ENCODE measurements around the gene EFNA4.

EFNA4 gene

GRCh38 chr1:155077758-155078445 lies 14.4 kb downstream of the EFNA4 start (continued):
- no peak for TF ChIP-seq RBAK (tag by site-specific recombination; IDR thresholded peaks at IDR 0.05)
- TF ChIP-seq, protein P1, sequence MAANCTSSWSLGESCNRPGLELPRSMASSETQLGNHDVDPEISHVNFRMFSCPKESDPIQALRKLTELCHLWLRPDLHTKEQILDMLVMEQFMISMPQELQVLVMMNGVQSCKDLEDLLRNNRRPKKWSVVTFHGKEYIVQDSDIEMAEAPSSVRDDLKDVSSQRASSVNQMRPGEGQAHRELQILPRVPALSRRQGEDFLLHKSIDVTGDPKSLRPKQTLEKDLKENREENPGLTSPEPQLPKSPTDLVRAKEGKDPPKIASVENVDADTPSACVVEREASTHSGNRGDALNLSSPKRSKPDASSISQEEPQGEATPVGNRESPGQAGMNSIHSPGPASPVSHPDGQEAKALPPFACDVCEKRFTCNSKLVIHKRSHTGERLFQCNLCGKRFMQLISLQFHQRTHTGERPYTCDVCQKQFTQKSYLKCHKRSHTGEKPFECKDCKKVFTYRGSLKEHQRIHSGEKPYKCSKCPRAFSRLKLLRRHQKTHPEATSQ (tag by site-specific recombination; IDR thresholded peaks at IDR 0.05): no peak
- no peak for TF ChIP-seq ZNF596 (tag by site-specific recombination; IDR thresholded peaks at IDR 0.05)
- no peak for TF ChIP-seq ZNF335 (tag by site-specific recombination; conservative IDR thresholded peaks at IDR 0.05)
- TF ChIP-seq OSR2 (tag by site-specific recombination; IDR thresholded peaks at IDR 0.05): no peak
- no peak for TF ChIP-seq ZNF157 (tag by site-specific recombination; IDR thresholded peaks at IDR 0.05)
- no peak for TF ChIP-seq ZNF223 (tag by site-specific recombination; IDR thresholded peaks at IDR 0.05)
- TF ChIP-seq ZNF184 (tag by site-specific recombination; IDR thresholded peaks at IDR 0.05): no peak
- no peak for TF ChIP-seq ZNF555 (tag by site-specific recombination; conservative IDR thresholded peaks at IDR 0.05)
- TF ChIP-seq ZFP3 (tag by site-specific recombination; IDR thresholded peaks at IDR 0.05; ENCODE audit: low read depth): no peak

DNA sequence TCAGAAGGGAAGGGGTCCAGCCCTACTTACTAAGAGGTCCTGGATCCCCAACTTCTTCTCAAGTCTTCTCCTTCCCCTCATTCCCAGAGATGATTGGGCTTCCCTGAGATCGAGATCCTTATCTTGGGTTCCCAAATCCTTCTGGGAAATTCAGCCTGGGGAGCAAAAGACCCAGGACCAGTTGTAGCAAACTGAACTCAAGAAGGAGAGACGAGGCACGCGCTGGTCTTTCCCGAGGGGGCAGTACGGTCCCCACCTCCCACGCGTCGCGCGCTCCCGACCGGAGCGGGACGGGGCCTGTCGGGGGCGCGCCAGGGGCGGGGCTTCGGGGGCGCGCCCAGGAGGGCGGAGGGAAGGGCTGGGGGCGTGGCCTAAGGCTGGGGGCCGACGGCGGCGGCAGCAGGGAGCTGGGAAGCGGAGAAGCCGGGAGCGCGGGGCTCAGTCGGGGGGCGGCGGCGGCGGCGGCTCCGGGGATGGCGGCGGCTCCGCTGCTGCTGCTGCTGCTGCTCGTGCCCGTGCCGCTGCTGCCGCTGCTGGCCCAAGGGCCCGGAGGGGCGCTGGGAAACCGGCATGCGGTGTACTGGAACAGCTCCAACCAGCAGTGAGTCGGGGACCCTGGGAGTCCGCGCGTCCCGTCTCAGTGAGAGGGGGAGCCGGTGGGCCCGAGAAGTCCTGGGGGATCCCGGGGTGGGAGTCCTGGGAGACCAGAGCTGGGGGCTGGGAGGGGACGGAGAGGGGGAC lies 15.1 kb downstream of the EFNA4 start, which contains the start of gene EFNA3:
TSS of gene EFNA3 (plus strand) at position 369 of the 741 bp plus-strand sequence. CDS start at position 474, 105 bp downstream.
- POLR2A ChIA-PET: interaction anchor here (0.6 to 2.6 kb wide), 6 partner anchors 14 to 1156 kb away, joined by 3 to 8 read pairs (median 4); partner anchors contain the start of genes ADAM15, EFNA4 and PMVK
- Histone ChIP-seq H3K4me3 (ENCODE audit: low read depth, low read length) (peak within 1 kb of the TSS; percentile 44), H3K9me3 (ENCODE audit: control insufficient read depth, insufficient read depth, low read depth, low read length) (no peaks in the 10 kb centered on the region), H3K36me3 (ENCODE audit: control insufficient read depth in 2 of 2, insufficient read depth in 1 of 2, low read length in 2 of 2) (no peaks in the 10 kb centered on the region), H3K27ac (ENCODE audit: extremely low read depth, low read depth, low read length) (peak within 1 kb of the TSS; percentile 43; the same call in 1 of the 2 replicates), H3K4me1 (ENCODE audit: control insufficient read depth, insufficient read depth, low read length) (peaks cover 9% of the 10 kb centered on the region; the same call in 1 of the 2 replicates)
- CTCF ChIA-PET: interaction anchor here (0.7 to 1.7 kb wide), 9 partner anchors 9 to 599 kb away, joined by 3 to 8 read pairs (median 4); partner anchors contain the start of gene EFNA4
- TF ChIP-seq ZNF837 (tag by site-specific recombination; IDR thresholded peaks at IDR 0.05) (no peak), ZNF664 (tag by site-specific recombination; IDR thresholded peaks at IDR 0.05) (no peak), ZNF37A (tag by site-specific recombination; IDR thresholded peaks at IDR 0.05) (no peak), ZNF501 (tag by site-specific recombination; IDR thresholded peaks at IDR 0.05) (no peak), GLI2 (tag by site-specific recombination; IDR thresholded peaks at IDR 0.05; ENCODE audit: borderline replicate concordance, low read depth) (no peak), PRDM4 (tag by site-specific recombination; IDR thresholded peaks at IDR 0.05) (peak; percentile 43; the same call in 1 of the 2 replicates), ZNF24 (tag by site-specific recombination; IDR thresholded peaks at IDR 0.05) (no peak), ZNF324 (tag by site-specific recombination; IDR thresholded peaks at IDR 0.05) (no peak), ZNF596 (tag by site-specific recombination; IDR thresholded peaks at IDR 0.05) (0 out of 2 replicates have a peak, but pooled peaks have one; percentile 22), ZNF677 (tag by site-specific recombination; IDR thresholded peaks at IDR 0.05) (no peak), TRIM28 (IDR thresholded peaks at IDR 0.05; ENCODE audit: borderline replicate concordance, low read length) (no peak), ZNF473 (tag by site-specific recombination; IDR thresholded peaks at IDR 0.05) (no peak), ZNF843 (tag by site-specific recombination; IDR thresholded peaks at IDR 0.05) (no peak), ZSCAN30 (tag by site-specific recombination; IDR thresholded peaks at IDR 0.05) (0 out of 2 replicates have a peak, but pooled peaks have one; percentile 14), ZNF184 (tag by site-specific recombination; IDR thresholded peaks at IDR 0.05) (no peak), ZNF529 (tag by site-specific recombination; IDR thresholded peaks at IDR 0.05; ENCODE audit: insufficient replicate concordance) (no peak), ZNF416 (tag by site-specific recombination; IDR thresholded peaks at IDR 0.05) (no peak), ZNF561 (tag by site-specific recombination; IDR thresholded peaks at IDR 0.05; ENCODE audit: borderline replicate concordance) (peak; percentile 89), ZNF660 (tag by site-specific recombination; IDR thresholded peaks at IDR 0.05) (0 out of 2 replicates have a peak, but pooled peaks have one; percentile 38), ZNF514 (tag by site-specific recombination; IDR thresholded peaks at IDR 0.05) (no peak)
- TF ChIP-seq, protein P2, sequence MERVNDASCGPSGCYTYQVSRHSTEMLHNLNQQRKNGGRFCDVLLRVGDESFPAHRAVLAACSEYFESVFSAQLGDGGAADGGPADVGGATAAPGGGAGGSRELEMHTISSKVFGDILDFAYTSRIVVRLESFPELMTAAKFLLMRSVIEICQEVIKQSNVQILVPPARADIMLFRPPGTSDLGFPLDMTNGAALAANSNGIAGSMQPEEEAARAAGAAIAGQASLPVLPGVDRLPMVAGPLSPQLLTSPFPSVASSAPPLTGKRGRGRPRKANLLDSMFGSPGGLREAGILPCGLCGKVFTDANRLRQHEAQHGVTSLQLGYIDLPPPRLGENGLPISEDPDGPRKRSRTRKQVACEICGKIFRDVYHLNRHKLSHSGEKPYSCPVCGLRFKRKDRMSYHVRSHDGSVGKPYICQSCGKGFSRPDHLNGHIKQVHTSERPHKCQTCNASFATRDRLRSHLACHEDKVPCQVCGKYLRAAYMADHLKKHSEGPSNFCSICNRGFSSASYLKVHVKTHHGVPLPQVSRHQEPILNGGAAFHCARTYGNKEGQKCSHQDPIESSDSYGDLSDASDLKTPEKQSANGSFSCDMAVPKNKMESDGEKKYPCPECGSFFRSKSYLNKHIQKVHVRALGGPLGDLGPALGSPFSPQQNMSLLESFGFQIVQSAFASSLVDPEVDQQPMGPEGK (tag by site-specific recombination; IDR thresholded peaks at IDR 0.05): no peak
- TF ChIP-seq, protein P3, sequence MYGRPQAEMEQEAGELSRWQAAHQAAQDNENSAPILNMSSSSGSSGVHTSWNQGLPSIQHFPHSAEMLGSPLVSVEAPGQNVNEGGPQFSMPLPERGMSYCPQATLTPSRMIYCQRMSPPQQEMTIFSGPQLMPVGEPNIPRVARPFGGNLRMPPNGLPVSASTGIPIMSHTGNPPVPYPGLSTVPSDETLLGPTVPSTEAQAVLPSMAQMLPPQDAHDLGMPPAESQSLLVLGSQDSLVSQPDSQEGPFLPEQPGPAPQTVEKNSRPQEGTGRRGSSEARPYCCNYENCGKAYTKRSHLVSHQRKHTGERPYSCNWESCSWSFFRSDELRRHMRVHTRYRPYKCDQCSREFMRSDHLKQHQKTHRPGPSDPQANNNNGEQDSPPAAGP (tag by site-specific recombination; IDR thresholded peaks at IDR 0.05): no peak
